A204.1 (cell line): ENCODE measurements around the gene SHLD1.

ENCODE experiments used
- FAIRE-seq: peaks from 2 replicates; lab custom pipeline; 2012; peaks lifted over from hg19 to GRCh38; lab: Jason Lieb, UNC

SHLD1 gene

GRCh38 chr20:5848711-5849505, 98.7 kb downstream of the SHLD1 start:
- no peak for FAIRE-seq

- FAIRE-seq: no peak
Measured at GRCh38 chr20:5855939-5856338, 105.7 kb downstream of the SHLD1 start.

DNA sequence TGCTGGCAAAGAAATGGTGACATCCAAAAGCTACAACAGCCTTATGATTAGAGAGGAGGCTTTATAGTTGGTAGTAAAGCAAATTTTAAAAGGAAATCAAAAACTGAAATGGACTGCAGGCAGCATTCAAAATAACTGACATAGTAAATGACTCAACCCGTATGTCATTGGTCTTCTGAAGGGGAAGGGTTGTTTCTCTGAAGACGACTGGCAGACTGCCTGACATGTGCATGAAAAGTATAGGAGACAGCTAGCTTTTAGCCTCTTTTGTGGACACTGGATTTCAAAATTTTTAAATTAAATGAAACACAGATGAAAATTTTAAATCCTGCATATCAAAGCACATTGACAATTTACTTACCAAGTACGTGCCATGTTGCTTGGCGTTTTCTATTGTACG, 109.4 kb downstream of the SHLD1 start:
- no peak for FAIRE-seq

DNA sequence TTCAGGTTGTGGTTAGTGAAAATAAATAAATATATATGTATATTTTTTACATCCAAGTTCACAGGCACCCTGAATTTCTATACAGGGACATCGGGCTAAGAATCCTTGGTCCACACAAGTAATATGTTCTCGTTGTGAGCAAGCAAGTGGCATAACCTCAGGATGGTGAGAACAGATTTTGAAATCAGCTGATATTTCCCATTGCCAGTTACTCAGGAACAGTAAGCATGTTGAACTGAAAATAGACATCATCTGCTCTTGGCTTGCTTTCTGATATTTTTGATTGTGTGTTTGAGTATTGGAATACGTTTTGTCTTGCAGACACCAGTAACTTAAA, 112.5 kb downstream of the SHLD1 start:
- FAIRE-seq: no peak

GRCh38 chr20:5863040-5863833, 113.0 kb downstream of the SHLD1 start:
- FAIRE-seq: no peak

DNA sequence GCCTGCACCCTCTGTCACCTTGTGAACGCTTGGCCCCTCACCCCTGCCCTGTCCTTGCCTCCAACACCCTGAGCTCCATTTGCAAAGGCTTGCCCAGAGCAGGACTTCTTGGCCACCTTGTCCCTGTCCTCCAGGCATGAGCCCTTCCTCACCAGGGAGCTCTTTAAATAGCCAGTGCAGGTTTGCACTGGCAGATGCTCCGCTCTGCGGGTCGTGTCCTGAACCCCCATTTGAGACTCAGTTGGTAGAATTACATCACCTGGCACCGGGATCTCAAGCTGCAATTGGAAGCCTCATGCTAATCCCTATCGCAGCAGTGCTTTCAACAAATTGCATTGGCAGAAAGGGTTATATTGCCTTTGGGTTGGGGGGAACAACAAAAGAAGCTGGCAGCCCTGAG, 114.2 kb downstream of the SHLD1 start:
- no peak for FAIRE-seq

DNA sequence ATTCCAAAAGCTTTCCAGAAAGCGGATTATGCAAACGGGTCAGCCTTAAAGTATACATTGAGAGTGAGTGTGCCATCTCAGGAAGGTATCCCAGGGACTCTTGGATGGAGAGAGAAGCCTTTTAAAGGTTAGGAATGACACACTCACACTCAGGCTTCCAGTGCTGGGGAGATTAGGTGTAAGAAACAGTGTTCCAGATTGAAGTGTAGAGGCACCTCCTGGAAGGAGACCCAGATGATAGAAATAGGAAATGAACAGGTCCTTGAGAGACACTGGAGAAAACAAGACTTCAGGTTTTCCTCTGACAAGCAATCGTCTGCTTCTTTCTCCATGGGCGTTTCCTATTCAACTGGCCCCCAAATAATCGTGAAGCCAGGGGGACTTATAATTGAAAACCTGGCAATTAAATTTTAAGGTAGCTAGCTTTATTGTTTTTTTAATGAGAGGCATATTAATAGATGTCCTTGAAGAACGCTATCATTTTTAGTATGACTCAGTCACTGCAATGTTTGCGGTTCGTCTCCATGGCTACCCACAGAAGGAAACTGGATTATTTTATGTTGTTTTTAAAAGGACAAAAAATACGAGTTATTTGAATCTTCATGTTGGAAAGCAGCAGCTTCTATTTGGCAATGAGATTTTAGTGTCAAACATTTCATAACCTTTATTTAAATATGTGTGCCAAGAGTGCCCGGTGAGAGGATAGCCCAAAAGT, 114.8 kb downstream of the SHLD1 start:
- no peak for FAIRE-seq

- FAIRE-seq: no peak
Measured at GRCh38 chr20:5865604-5866003, 115.4 kb downstream of the SHLD1 start.

- FAIRE-seq: no peak
Measured at GRCh38 chr20:5870568-5870981, 120.4 kb downstream of the SHLD1 start.

DNA sequence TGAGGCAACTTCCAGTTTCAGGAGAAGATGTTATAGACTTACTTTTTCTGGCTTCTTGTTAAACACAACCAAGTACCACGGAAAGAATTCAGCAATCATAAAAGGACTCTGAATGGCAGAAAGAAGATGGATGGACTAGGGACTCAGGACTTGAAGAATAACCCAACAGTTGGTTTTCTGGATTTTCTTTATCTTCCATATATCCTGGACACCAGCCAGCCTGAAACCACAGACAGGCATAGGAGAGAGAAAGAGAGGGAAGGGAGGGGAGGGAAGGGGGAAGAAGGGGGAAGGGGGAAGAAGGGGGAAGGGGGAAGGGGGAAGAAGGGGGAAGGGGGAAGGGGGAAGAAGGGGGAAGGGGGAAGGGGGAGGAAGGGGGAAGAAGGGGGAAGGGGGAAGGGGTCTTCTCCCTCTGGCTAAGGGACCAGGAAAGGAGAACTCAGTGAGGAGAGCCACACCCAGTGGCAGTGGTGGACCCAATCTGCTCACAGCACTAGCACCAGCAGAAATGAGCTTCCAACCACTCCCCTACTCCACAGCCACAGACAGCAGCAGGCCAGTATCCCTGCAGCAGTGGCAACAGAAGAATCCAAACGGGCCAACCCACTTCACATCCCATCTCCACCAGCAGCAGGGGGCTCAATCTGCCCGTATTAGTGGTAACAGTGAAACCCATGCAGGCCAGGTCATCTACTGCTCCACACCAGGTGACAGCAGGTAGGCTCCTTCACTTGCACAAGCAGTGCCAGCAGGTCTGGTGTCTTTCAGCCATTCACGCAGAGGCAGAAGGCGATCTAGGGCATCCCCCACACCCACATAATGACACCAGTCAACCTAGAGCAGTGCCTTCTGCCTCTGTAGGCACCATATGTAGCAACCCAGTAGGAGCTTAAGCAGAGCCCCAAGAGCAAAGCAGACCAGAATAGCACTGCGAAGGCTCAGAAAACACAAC, 121.5 kb downstream of the SHLD1 start:
- FAIRE-seq: no peak

GRCh38 chr20:5877128-5877527, 126.9 kb downstream of the SHLD1 start:
- no peak for FAIRE-seq

GRCh38 chr20:5880326-5880725, 130.1 kb downstream of the SHLD1 start:
- FAIRE-seq: no peak

DNA sequence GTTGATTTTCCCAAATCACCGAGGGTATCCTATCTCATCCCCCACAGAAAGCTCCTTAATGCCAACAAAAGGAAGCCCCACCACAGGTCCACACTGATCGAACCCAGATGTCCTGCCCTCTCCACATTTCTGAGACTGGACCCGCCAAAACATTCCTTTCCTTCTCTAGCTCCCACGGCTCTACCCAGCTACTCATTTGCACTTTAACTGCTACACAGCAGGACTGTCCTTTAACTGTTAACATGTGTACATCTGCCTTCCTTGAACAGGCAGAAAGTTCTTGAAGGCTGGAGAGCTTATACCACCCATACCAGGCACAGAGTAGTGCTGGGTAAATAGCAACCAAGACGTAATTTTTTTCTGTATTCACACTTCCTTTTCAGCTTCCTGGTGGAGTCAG, 131.5 kb downstream of the SHLD1 start:
- no peak for FAIRE-seq

DNA sequence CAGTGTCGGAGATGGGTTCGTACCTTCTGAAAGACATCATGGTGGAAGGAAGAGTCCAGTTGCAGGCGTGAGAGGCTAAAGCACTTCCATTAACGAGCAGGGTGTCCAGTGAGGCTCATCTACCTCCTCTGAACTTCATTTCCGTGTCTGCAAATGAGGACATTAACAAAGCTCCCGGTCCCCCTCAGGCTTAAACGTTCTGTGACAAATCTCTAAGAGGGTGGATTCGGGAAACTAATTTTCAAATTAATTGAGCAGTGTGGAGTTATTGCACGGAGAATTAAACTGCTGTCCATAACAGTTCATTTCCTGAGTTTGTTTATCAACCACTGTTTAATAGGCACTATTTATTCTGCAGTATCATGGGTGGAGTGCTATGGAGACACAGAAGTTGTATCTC, 132.0 kb downstream of the SHLD1 start:
- FAIRE-seq: no peak

GRCh38 chr20:5884465-5885335, 134.5 kb downstream of the SHLD1 start:
- FAIRE-seq: no peak

- no peak for FAIRE-seq
Measured at GRCh38 chr20:5885866-5886265, 135.7 kb downstream of the SHLD1 start.

- FAIRE-seq: no peak
Measured at GRCh38 chr20:5886788-5887187, 136.6 kb downstream of the SHLD1 start.

GRCh38 chr20:5887386-5887785, 137.2 kb downstream of the SHLD1 start:
- FAIRE-seq: no peak

DNA sequence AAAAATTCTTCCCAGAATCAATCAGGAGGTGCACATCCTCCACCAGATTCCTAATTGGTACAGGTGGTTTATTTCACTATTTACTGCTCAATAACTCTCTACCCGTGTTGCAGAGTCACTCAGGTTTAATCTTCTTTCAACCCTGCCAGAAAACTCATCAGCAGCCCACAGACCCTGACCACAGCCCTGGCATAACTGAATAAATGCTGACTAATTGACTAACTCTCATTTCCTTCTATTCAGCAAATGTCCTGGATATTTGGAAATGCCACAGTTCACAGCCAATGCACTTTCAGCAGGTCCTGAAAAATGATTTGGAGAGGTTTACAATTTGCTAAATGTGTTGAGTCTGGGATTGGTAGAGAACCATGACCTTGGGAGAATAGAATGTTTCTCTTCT, 137.8 kb downstream of the SHLD1 start:
- no peak for FAIRE-seq

- FAIRE-seq: no peak
Measured at GRCh38 chr20:5890773-5891441, 140.7 kb downstream of the SHLD1 start.
